Lower leg skin (tissue), 4 donors: ENCODE measurements around the gene MIPOL1. TPM values are rescaled to one million over a fixed set of nuclear protein-coding genes. Genes with fewer than 3 reads are reported as not detected.
"Not testable (repeated sequence)": the region's sequence is repeated elsewhere in the genome, so short reads cannot be mapped to it uniquely, and the experiment has no call there.

Experiments used
- DNase-seq, 2 donors: peaks; one replicate each; pipeline ENCODE4 v3.0.0-alpha.2; 2019; ENCODE audit warnings: low spot score in 2 of 2
- H3K4me3 ChIP-seq: fragments of 200-600 bp; sonication (generic); 2 replicates; pipeline ENCODE4 v1.5.1; 2017; ENCODE audit warnings: mild to moderate bottlenecking, low read depth; ENCODE audit not compliant: poor library complexity, severe bottlenecking
- POLR2A ChIP-seq, 2 donors: fragments of 450-650 bp; IDR thresholded peaks; one replicate each; pipeline ENCODE4 v1.6.1; 2016 to 2017; ENCODE audit warnings: antibody characterized with exemption in 2 of 2, mild to moderate bottlenecking in 1 of 2, moderate library complexity in 1 of 2
- WGBS, 2 donors: methylation state at CpG; one replicate each; pipeline ENCODE4 v1.1.5; 2018; 5-methylcytosine and 5-hydroxymethylcytosine counted together
- intact Hi-C: fragments of 100-400 bp; cut with DNase I; formaldehyde crosslinking; loops from one replicate; pipeline ENCODE4 v1.15.0; 2023; ENCODE audit warnings: low total_unique reads
- total RNA-seq, 4 donors: library from RNA; depleted of rRNA; stranded (reverse); fragments of >200 nt; gene quantifications; one replicate each; pipeline ENCODE4 v1.1.0, GENCODE V29; 2016
- TF ChIP-seq, protein P1 (sequence below), 3 donors: fragments of 450-650 bp; IDR thresholded peaks; one replicate each; pipeline ENCODE4 v1.5.1; 2016; ENCODE audit warnings: antibody characterized with exemption in 3 of 3, mild to moderate bottlenecking in 3 of 3, moderate library complexity in 2 of 3

The MIPOL1 gene
- total RNA-seq, 4 donors from 2014 or later = 3.6 to 6.9 (median 5.9) TPM

DNA sequence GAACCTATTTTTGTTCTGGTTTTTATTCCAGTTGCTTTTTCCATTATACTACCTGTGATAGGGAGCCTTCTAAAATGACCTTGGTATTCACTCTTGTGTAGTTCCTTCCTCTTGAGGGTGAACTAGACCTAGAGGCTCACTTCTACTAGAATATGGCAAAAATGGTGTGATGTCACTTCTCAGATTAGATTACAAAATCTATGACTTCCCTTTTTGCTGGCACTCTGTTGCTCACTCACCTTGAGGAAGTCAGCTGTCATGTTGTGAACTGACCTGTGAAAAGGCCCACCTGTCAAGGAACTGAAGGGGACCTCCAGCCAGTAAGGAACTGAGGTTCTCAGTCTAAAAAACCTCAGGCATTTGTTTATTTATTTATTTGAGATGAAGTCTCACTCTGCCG lies 5.7 kb downstream of the MIPOL1 start:
- no peak for DNase-seq
- intact Hi-C loops = no loop called here
- no peak for TF ChIP-seq POLR2A (IDR thresholded peaks at IDR 0.05)
- TF ChIP-seq, protein P1, sequence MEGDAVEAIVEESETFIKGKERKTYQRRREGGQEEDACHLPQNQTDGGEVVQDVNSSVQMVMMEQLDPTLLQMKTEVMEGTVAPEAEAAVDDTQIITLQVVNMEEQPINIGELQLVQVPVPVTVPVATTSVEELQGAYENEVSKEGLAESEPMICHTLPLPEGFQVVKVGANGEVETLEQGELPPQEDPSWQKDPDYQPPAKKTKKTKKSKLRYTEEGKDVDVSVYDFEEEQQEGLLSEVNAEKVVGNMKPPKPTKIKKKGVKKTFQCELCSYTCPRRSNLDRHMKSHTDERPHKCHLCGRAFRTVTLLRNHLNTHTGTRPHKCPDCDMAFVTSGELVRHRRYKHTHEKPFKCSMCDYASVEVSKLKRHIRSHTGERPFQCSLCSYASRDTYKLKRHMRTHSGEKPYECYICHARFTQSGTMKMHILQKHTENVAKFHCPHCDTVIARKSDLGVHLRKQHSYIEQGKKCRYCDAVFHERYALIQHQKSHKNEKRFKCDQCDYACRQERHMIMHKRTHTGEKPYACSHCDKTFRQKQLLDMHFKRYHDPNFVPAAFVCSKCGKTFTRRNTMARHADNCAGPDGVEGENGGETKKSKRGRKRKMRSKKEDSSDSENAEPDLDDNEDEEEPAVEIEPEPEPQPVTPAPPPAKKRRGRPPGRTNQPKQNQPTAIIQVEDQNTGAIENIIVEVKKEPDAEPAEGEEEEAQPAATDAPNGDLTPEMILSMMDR (IDR thresholded peaks at IDR 0.05) = no peak
- 90 to 100% methylated on average over 1 of the region's 1 CpG for WGBS, 2 donors
- H3K4me3 ChIP-seq = no peak overlapping the region

DNA sequence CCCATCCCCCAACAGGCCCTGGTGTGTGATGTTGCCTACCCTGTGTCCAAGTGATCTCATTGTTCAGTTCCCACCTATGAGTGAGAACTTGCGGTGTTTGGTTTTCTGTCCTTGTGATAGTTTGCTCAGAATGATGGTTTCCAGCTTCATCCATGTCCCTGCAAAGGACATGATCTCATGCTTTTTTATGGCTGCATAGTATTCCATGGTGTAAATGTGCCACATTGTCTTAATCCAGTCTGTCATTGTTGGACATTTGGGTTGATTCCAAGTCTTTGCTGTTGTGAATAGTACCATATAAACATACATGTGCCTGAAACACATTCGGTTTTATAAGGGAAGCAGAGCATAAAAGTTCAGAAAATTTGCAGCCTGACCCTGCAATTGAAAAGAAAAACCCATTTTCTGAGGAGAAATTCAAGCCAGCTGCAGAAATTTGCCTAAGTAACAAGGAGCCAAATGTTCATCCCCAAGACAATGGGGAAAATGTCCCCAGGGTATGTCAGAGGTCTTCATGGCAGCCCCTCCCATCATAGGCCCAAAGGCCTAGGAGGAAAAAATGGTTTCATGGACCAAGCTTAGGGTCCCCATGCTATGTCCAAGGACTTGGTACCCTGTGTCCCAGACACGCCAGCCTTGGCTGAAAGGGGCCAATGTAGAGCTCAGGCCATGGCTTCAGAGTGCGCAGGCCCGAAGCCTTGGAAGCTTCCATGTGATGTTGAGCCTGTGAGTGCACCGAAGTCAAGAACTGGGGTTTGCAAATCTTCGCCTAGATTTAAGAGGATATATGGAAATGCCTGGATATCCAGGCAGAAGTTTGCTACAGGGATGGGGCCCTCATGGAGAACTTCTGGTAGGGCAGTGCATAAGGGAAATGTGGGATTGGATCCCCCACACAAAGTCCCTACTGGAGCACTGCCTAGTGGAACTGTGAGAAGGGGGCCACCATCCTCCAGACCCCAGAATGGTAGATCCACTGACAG lies 8.2 kb downstream of the MIPOL1 start:
- H3K4me3 ChIP-seq, intact Hi-C loops, DNase-seq: not testable (repeated sequence)
- 92 to 96% methylated on average over 7 of the region's 7 CpGs for WGBS, 2 donors

DNA sequence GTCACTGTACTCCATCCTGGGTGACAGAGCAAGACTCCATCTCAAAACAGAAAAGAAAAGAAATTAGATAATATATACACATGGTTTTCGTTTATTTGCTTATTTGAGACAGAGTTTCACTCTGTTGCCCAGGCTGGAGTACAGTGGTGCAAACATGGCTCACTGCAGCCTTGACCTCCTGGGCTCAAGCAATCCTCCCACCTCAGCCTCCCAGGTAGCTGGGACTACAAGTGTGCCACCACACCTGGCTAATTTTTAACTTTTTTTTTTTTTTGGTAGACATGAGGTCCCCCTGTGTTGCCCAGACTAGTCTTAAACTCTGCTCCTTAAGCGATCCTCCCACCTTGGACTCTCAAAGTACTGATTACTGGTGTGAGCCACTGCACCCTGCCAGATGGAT lies 11.9 kb downstream of the MIPOL1 start:
- H3K4me3 ChIP-seq, intact Hi-C loops, DNase-seq: not testable (repeated sequence)
- 88 to 95% methylated on average over 2 of the region's 2 CpGs for WGBS, 2 donors

DNA sequence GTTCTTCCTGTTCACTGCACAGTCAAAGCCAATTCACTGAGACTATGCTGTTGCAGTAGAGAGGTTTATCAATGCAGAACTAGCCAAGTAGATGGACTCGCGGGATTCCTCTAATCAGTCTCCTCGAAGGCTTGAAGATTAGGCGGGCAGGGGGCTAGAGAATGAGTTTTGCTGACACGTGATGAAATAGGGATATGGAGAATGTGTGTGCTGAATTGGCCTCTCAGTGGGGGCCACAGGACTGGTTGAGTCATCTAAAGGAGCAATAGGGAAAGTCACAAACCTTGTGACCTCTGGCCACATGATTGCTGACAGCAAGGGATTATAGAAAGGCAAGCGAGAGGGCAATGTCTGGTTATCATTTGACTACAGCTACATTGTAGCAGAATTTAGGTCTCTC lies 12.7 kb downstream of the MIPOL1 start:
- WGBS, 2 donors = 95 to 97% methylated on average over 6 of the region's 6 CpGs
- no peak overlapping the region for H3K4me3 ChIP-seq
- intact Hi-C loops = no loop called here
- no peak for DNase-seq
- TF ChIP-seq, protein P1 (IDR thresholded peaks at IDR 0.05) = no peak
- TF ChIP-seq POLR2A (IDR thresholded peaks at IDR 0.05) = no peak

DNA sequence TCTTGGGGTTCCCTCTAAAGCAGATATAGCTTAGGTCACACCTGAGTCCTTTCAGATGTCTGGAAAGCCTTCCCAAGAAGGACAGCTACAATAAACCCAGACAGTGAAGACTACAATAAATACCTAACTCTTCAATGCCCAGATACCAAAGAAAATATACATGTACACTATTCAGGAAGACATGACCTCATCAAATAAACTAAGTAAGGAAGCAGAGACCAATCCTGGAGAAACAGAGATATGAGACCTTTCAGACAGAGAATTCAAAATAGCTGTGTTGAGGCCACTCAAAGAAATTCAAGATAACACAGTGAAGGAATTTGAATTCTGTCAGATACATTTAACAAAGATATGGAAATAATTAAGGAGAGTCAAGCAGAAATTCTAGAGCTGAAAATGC lies 15.3 kb downstream of the MIPOL1 start:
- intact Hi-C loops = no loop called here
- TF ChIP-seq, protein P1 (IDR thresholded peaks at IDR 0.05) = no peak
- no peak for DNase-seq
- H3K4me3 ChIP-seq = no peak overlapping the region

DNA sequence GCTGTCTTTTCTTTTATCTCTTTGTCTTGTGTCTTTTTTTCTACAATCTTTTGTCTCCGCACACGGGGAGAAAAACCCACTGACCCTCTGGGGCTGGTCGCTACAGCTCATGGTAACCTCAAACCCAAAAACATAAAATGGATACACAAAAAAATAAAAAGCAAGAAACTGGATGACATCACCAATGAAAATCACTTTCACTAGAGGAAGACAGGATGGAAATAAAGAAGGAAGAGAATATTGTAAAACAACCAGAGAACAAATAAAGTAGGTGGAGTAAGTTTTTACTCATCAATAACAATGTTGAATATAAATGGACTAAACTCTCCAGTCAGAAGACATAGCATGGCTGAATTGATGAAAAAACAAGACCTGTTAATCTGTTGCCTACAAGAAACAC lies 17.6 kb downstream of the MIPOL1 start:
- no peak for DNase-seq
- TF ChIP-seq POLR2A (IDR thresholded peaks at IDR 0.05) = no peak
- TF ChIP-seq, protein P1 (IDR thresholded peaks at IDR 0.05) = no peak
- WGBS, 2 donors = 96 to 97% methylated on average over 3 of the region's 3 CpGs
- intact Hi-C loops = no loop called here
- H3K4me3 ChIP-seq = no peak overlapping the region

DNA sequence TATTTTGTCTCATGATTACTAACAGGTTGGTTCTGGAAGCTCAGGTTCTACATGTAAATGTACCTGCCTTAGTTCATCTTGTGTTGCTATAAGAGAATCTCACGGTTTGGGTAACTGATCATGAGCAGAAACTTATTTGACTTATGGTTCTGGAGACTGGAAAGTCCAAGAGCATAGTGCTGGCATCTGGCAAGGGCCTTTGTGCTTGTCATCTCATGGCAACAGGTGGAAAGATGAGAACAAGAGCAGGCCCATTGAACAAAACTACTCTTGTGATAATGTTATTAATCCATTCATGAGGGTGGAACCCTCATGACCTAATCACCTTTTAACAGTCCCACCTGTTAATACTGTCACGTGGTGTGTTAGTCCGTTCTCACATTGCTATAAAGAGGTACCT lies 23.3 kb downstream of the MIPOL1 start:
- no peak for DNase-seq
- TF ChIP-seq, protein P1 (IDR thresholded peaks at IDR 0.05) = no peak
- no peak for TF ChIP-seq POLR2A (IDR thresholded peaks at IDR 0.05)
- H3K4me3 ChIP-seq = no peak overlapping the region
- 93 to 94% methylated on average over 3 of the region's 3 CpGs for WGBS, 2 donors
- intact Hi-C loops = no loop called here
